Umbilical cord (tissue), 2 donors: ENCODE measurements around the gene E2F1. TPM values are rescaled to one million over a fixed set of nuclear protein-coding genes. Genes with fewer than 3 reads are reported as not detected.
"Not testable (repeated sequence)": the region's sequence is repeated elsewhere in the genome, so short reads cannot be mapped to it uniquely, and the experiment has no call there.

Experiments used
- DNase-seq: peaks from one replicate; pipeline ENCODE4 v3.0.0-alpha.2; 2015; ENCODE audit warnings: low spot score
- total RNA-seq: library from RNA; depleted of rRNA; stranded (reverse); fragments of >200 nt; gene quantifications from one replicate; pipeline ENCODE4 v1.2.3, GENCODE V29; 2014; ENCODE audit warnings: low replicate concordance; ENCODE audit not compliant: insufficient read depth

The E2F1 gene
- total RNA-seq, 1 donor from 2014 or later = 8.7 TPM

DNA sequence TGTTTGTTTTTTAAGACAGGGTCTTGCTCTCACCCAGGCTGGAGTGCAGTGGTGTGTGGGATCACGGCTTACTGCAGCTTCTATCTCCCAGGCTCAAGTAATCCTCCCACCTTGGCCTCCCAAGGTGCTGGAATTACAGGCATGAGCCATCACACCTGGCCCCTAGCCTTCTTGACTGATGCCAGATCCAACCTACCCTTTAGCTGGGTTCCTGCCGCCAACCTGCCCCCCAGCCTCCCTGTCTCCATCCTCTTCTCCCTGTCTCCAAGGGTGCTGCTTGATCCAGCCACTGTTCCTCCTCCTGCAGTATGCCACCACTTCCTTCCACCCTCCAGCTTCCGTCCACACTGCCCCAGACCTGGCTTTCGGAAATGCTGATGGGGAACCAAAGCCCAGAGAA, 27.3 kb downstream of the E2F1 start:
- no peak for DNase-seq

DNA sequence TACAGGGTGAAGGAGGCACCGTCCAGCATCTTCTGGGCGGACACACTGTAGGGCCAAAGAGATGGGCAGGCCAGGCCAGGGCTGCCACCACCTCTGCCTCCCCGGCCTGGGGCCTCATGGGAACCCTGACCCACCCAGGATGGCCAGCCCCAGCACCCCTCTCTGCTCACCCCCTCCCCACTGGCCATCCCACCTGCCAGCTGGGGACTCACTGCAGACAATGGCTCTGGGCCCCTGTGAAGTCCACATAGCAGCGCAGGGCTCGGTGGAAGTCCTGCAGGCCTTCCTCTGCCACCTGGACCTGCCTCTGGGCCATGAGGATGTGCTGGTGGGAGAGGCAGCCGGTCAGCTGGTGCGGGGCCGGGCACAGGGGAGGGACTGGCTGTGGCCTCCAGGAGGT, 27.7 kb downstream of the E2F1 start:
- no peak for DNase-seq

DNA sequence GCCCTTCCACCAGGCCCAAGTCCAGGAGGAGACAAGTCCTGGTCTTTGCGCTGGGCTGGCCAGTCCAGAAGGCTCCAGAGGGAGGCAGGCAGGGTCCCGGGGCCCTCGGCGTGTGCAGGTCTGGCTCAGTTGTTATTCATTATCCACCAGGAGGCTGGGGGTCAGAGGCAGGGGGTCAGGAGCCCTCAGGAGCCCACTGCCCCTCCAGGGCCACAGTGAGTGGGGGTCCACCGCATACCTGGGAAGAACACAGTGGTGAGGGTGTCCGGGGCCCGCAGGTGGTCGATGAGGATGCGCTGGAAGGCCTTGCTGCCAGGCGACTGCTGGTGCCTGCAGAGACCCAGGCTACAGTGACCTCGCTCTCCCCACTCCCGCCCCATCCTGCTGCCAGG, 28.5 kb downstream of the E2F1 start:
- no peak for DNase-seq

DNA sequence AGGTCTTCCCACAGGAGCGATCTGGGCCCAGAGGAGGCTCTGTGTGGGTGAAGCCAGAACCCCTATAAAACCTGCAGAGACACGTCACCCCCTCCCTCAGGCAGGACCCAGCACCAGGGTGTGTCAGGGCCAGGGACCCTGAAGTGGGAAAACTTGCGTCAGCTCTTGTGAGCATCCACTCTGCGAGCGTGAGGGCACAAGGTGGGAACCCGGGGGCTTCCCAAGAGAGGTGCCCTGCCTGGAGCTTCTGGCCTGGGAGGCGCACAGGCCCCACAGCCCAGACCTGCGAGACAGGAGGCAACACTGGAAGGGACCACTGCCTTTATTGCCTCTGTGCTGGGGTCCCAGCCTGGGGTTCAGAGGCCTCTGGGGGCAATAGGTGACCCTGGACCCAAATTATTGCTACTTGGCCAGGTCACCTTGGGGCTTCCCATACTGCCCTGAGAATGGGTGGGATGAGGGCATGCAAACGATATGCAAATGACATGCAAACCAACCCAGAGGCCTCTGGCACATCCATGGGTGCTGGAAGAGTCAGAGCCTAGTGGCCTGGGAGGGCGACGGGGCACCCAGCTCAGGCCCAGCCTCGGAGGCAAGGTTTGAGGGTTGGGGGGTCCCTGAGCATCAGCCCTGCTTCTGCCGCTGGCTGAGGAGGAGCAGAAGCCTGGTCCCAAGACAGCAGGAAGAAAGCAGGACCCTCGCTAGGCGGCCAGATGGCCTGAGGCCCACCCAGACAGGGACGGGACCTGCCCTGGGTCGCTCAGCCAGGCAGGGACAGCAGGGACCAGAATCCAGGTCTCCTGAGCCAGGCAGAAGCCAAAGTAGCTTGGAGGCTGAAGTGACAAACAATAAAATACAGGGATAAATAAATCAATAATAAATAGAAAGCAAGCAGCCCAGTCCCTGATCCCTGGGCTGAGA, 29.1 kb downstream of the E2F1 start:
- no peak for DNase-seq

DNA sequence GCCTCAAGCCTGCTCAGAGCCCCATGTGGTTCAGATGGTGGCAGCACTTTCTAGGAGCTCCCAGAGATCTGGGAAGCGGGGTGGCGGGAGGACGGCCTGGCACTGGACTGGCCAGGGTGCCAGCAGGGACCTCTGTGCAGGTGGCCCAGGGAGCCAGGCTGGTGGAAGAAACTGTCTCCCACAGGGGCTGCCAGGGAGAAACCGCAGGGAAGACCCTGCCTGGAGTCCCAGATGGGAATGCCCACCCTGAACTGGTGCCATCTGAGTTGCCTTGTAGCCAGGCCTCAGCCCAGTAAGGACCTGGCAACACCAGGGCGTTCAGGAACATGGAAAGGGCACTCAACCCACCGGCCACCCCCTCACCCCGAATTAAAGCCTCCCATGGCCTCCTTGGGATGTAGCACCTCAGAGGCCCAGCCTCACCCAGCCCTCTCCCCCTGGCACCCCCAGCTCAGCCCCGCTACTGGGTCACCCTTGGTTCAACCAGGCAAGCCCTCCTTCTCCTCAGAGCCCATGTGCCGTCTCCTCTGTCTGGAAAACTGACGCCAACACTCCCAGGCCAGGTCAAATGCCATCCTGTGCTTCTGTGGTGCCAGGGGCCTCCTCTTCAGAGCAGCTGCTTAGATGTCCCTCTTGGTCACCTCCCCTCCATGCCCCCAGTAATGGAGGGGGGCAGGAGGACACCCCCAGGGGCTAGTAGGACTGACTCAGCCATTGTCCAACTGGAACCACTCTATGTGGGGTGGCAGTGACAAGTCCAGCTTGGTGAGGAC, 30.0 kb downstream of the E2F1 start:
- DNase-seq = no peak

DNA sequence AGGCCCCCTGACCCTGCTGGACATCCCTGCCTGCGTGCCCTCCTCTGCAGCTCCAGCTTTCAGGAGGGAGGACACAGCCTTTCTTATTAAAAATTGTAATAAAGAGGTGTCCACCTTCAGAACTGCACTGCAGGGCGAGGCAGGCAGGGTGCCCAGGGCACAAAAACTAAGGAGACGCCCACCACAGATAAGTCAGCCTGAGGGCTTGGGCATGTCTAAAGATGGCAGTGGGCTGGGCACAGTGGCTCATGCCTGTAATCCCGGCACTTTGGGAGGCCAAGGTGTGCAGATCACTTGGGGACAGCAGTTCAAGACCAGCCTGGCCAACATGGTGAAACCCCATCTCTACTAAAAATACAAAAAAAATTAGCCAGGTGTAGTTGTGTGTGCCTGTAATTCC, 31.0 kb downstream of the E2F1 start:
- no peak for DNase-seq

DNA sequence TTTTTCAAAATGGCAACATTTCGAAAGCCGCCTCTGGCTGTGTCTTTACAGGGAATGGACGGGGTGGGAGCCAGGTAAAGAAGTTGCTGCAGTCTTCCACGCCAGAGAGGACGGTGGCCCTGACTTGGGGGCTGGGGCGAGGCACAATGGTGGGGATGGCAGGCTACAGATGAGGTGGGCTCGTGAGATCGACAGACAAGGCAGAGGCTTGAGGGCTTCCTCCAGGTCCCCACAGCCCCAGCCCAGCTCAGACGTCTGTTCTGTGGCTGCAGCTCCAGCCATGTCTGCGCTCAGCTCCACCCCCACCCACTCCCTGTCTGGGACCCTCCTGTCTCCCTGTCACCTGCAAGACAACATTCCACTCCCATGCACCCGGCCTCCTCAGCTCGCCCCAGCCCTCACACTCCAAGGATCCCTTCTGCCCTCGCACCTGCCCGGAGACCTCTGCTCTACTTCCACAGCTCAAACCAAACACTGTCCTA, 31.5 kb downstream of the E2F1 start:
- DNase-seq = no peak

DNA sequence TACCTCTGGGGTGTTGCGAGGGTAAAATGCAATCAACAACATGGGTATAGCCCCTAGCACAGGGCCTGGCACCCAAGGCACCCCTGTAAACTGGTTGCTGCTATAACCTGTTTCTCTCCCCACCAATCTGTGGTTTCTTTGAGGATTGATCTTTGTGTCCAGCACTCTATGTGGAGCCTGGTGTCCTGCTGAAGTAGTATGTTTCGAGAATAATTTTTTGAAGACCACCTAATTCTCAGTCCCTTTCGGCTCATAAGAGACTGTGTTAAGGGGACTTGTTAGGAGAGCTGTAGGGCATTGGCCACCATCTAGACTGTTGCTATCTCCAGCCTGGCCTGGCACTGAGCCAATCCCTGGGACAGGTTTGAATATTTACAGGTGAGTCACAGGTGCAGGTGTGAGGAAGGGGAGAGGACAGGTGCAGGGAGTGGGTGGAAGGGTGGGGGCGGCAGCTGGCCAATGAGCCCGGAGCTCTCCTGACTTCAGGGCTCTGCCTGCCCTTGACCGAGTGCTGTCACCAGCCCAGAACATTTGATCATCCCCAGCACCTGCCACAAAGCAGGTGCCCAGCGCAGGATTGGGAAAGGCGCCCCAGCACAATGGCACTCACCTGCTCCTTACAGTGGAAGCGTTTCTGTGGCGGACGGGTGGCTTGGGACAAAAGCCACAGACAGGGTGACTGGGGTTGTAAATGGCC, 32.1 kb downstream of the E2F1 start:
- DNase-seq = no peak

DNA sequence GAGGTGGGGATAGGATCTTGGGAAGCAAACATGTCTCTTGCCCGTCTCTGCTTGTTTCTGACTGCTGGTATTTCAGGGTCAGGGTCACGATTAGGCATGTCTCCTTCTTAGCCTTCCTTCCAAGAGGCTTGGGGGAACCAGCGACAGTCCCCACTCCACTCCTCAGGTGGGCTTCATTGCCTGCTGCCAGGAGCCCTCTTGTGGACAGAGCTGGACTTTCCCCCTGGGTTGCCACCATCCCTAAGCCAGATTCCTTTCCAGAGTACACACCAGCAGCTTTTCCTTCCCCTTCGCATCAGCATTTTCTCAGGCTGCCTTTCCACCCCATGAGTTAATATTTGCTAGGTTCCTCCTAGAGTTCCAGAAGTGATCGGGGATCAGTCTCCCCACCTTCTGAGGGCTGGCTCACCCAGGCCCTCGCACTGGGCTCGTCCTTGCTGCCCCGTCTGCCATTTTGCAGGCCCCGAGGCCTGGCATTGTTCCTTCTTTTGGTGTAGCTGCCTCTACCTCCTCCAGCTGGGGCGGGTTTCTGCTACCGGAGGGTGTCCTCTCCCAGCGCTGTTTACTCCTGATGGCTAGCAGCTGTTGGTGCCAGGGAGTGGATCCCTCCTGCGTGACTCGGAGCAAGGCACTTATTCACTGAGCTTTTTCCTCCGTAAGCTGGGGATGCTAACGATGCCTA, 32.8 kb downstream of the E2F1 start:
- peak; percentile 72 for DNase-seq

DNA sequence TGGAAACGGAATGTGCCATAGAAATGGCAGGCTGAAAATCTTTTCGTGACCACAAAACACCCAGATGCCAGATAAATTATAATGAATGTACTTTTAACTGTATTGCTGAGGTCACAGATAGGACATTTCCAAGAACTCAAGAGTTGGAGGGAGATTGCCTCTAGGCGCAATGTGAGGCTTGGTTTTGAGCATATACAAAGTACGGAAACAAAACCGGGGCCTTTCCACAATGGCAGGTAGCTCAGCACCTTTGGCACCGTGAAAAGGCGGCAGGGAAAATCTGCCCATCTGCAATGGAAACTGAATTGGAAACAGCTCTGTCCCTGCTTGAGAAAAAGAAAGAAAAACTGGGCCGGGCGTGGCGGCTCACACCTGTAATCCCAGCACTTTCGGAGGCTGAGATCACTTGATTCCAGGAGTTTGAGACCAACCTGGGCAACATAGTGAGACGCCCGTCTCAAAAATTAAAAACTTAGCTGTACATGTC, 34.6 kb downstream of the E2F1 start:
- DNase-seq = no peak

DNA sequence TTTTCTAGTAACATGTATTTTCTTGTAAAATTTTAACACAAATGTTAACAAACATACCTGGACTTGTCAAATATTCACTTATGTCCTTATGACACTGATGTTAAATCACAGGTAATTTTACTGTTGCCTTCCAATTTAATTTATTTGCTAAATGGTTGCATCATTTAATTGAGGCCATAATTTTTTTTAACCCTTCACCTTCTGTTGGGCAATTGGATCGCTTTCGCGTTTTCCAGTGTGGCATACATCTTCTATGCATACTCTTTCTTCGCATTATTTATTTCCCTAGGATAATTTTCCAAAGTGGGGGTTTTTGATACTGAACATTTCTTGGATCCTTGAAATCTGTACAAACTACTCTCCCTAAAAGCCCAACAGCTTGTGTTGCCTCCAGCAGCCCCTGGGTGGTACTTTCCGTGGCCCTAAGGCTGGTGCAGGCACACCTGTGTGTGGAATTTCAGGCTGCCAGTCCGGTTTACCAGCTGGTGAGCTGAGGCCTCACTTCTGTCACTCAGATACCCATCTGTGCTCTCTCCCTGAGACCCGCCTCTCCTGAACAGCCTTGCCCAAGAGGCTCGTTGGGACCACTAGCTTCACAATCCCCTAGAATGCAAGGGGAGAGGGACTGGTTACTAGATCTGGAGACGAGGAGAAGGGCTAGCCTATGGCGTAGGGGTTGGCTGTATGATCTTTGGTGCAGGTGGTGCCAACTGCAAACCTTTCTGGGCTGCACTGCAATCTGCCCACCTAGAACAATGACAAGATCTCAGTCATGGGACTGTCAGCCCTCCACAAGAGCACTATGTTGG, 35.2 kb downstream of the E2F1 start:
- DNase-seq = peak; percentile 61

DNA sequence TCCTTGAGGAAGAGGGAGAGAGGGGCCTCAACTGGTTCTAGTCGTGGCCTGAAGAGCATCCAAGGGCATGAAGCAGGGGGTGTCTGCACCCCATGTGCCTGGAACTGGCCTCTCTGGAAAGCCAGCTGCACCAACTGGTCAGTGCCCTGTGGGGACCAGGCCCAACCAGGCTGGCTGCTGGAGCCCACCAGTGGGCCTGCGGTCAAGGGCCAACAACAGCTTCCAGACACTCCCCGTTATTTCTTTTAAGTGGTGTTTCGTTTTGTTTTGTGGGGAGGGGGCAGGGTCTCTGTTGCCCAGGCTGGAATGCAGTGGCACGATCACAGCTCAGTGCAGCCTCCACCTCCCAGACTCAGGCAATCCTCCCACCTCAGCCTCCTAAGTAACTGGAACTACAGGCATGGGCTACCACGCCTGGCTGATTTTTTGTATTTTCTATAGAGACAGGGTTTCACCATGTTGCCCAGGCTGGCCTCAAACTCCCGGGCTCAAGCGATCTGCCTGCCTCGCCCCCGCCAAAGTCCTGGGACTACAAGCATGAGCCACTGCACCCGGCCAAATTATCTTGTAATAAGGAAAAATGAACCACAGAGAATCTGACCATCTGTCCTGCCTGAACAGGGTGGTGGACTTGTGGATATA, 36.0 kb downstream of the E2F1 start:
- DNase-seq = no peak

DNA sequence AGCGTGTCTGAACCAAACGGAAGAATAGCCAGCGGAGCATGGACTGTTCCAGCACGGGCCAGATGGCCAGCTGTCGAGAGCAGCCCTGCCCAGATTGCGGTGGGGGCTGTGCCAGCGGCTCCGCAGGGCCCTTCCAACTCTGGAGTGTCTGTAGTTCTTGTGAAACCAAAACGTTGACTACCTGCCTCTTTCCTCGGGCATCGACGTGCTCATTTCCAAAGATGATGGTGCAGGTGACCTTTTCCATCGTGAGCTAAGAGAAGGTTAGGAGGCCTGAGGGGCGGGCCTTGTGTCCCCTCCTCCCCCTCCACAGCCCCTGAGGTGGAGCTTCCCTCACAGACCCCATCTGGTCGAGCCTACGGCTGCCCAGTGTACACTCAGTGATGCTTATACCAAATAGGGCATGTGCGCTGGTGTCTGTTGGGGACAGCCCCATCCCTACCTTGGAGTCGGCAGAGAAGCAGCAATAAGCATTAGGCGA, 36.9 kb downstream of the E2F1 start:
- DNase-seq = no peak

DNA sequence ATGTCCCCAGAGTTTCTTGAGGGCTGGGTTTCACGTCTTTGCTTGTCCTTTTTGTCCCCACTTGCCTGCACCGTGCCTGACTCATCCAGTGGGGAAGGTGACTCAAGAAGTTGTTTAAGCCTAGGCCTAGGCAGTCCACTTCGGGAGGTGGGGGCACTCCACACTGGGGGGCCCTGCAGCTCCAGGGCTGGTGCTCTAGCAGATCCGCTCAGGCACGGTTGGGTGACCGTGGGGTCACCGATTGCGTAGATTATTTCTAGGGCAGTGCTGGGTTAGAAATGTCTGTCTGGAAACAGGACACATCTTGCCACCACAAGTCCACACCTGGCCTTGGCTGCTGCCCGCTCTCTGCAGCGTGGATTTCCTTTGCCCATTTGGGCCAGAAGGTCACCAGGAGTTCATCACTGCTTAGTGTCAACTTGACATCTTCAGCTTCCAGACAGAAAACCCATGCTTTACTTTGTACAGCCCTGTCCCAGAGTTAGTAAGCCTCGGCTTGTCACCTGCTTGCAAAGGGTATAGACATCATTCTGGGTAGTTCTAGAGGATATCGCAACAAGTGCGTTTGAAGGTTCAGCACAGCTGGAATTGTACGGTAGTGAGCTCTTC, 37.7 kb downstream of the E2F1 start:
- no peak for DNase-seq

DNA sequence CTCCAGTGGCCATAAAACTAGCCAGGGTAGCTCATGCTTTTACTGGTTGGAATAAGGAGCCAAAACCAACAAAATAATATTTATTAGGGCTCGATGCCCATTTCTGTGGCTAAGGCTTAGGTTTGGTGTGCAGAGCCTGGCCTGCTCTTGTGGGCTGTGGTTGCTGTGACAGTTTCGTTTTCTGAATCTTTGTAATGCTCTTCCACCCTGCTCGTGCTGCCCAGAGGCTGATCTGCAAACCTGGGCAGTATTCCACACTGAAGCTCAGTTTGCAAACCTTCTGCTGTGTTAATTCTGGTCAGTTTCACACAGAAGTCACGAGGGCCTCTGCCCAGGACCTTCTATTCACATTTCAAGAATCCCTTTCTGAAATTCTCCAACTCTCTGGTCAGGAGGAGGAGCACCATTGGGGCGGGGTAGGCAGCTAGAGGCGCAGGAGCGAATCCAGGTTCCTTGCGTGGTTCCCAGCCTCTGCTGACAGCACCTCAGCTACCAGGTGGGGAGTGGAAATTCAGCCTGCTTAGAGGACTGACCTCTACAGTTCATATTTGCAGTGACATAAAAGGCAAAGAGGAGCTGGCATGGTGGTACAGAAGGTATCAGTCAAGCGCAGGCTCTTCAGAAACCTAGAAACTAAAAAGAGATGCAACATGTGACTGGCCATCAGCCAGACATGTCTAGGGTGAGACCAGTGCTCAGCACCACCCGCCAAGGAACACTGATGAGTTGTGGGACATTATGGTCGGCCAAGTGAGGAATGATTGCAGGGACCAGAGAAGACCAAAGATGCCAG, 38.4 kb downstream of the E2F1 start:
- no peak for DNase-seq

DNA sequence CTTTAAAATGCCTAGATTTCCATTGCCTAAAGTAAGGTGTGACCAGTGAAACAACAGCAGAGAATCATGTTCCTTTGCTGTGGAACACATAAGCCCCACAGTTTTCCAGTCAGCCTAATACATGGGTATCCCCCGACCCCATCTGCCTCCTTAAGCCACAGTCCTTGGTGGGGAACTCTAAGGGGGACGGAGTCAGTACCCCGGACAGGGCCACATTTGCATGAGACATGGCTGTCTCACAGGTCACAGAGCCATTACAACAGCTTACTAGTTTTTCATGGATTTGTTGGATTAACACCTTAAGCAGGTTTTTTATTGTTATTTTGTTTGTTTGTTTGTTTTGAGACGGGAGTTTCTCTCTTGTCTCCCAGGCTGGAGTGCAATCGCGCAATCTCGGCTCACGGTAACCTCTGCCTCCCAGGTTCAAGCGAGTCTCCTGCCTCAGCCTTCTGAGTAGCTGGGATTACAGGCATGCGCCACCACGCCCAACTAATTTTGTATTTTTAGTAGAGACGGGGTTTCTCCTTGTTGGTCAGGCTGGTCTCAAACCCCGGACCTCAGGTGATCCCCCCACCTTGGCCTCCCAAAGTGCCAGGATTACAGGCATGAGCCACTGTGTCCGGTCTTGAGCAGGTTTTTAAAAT, 39.1 kb downstream of the E2F1 start:
- DNase-seq = not testable (repeated sequence)

DNA sequence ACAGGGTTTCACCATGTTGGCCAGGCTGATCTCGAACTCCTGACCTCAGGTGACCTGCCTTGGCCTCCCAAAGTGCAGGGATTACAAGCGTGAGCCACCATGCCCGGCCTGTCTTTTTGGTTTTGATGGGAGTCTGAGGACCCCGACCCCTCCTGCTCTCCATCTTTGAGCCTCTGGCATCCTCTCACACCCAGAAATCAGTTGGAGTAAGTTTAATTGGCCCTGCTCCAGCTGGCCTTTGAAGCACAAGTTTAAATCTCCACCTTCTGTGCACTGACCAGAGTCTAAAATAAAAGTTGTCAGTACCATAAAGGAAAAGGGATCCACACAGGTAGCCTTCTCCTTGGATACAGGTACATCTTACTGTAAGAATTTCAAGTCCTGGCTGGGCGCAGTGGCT, 40.0 kb downstream of the E2F1 start:
- no peak for DNase-seq

DNA sequence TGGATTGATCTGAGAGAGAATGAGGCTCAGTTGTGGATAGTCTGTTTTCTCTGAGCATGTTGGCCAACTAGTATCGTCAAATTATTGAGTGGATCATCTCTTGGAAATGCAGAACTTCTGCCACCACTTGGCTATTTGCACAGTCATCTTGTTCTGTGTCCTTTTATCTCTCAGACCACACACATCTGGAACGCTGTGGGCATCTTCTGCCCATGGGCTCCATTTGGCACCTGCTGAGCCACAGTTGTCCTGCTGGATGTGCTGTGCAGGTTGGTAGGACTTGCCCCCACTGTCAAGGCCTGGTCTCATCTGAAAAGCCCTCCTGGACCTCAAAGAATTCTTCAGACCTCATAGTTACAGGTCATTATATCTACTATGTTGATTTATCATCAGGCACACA, 40.8 kb downstream of the E2F1 start:
- DNase-seq = no peak
